GM21723 (cell line): Measurements from ENCODE around the gene TRIM43B.
"Not testable (repeated sequence)": the region's sequence is repeated elsewhere in the genome, so short reads cannot be mapped to it uniquely, and the experiment has no call there.

Source experiments
- ATAC-seq: cut with Tn5 transposase; IDR thresholded peaks from one replicate; pipeline ENCODE4 v1.9.1; 2021; ENCODE audit warnings: mild to moderate bottlenecking, moderate library complexity; ENCODE audit not compliant: unreplicated experiment

The TRIM43B gene

GRCh38 chr2:95484654-95485053 is at the start of gene TRIM43B:
TRIM43B (minus strand) TSS chr2:95484754; CDS start chr2:95482714, 2,040 bp downstream.
- ATAC-seq: not testable (repeated sequence)

DNA sequence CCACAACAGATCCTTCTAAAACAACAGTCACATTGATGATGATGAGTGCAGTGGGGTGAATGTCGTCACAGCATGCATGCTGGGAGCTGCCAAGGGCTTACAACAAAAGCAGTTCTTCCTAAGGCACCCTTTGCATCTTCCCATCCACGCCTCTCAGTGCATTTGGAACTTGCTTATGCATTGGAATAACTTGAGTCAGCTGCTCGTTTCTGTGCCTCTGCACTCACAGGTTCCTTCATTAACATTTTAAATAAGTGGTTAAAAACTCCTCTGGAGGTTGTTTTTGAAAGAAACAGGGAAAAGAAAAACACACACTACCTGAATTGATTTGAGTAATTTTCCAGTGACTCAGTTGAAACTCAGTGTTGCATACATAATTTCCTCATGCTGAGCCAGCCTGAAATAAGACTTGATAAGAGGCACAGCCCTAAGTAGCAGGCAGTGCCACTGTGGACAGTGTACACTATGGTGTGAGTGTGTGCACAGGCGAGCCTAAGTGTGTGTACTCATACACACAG is 46.8 kb upstream of the TRIM43B start:
- no peak for ATAC-seq

DNA sequence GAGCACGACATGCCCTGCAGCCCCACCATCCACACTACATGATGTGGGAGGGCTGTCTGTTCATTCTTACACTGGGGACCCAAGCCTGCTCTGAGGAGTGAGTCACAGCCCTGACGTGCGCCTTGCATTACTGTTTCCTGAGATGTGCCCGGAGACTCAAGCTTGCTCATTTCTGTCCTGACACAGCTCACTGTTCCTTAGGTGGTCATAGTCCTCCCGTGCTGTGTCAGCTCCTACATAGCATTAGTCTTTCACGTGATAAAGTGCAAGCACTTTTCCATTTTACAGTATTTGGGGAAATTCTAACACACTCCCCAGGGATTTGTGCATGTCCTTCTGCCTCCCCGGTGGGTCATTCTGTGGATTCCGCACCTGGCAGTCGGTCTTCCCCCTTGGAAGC is 46.2 kb upstream of the TRIM43B start:
- ATAC-seq: peak; percentile 70

DNA sequence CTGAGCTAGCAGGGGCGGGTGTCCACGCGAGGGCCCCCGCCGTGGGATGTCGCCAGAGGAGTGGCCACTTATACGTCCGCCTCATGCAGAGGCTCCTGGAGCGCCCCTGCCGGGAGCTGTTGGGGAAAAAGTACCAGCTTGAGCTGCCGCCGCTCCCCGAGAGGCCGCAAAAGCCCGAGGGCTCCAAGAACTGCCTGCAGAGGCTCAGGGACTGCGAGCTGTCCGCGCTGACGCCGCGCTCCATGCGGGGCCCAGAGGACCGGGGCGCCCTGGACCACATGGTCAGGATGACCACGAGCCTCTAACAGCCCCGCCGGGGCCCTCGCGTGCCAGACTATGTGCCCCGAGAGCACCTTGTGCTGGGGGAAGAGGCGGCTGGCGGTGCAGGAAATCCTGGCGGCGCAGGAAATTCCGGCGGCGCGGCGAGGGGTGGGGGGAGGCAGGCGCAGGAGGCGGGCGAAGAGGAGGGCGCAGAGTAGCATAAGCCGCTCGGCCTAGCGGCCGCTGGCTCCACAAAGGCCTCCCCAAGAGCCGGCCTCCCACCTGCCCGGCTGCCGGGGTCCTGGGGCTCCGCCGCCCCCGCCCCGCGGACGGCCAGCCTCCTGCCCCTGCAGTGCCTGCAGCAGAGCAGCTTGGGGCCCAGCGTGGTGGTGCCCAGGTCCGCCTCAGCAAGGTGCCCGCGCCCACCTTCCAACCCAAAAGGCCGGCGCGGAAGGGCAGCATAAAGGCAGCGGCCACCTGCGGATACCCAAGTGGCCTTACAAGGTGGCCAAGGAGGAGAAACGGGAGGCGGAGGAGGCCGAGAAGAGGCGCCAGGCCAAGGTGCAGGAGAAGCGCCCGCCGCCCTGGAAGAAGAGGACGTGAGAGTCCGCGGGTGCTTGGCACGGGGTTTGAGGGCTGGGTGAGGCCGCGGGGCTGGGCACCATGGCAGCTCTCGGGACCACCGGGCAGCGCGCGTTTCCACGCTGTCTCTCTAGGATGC is 42.1 kb upstream of the TRIM43B start:
- peak; percentile 68 for ATAC-seq

- ATAC-seq: no peak
Measured at GRCh38 chr2:95525294-95526035, 40.9 kb upstream of the TRIM43B start.

DNA sequence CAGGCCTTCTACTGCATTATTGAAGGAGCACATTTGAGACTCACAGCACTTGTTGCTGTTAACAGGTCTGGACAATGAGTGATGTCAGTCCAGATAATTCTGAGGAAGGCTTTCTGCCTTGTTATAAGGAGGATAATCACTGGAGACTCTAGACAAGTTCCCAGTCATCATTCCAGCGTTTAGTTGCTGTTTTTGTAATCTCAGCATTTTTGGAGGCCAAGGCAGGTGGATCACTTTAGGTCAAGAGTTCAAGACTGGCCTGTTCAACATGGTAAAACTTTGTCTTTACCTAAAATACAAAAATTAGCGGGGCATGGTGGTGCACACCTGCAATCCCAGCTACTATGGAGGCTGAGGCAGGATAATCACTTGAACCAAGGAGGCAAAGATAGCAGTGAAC is 39.6 kb upstream of the TRIM43B start:
- no peak for ATAC-seq

DNA sequence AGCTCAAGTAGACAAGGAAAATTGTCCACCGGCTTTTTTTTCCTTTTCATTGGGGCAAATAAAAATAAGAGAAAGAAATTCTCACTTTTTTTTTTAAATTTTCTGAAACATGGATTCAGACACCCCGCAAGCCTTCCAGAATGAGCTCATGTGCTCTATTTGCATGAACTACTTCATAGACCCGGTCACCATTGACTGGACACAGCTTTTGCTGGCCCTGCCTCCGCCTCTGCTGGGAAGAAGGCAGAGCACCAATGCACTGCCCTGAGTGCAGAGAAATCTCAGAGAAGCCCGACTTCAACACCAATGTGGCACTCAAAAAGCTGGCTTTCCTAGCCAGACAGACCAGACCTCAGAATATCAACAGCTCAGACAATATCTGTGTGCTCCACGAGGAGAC is 30.2 kb upstream of the TRIM43B start:
- no peak for ATAC-seq

GRCh38 chr2:95514226-95514625 is 29.7 kb upstream of the TRIM43B start:
- not testable (repeated sequence) for ATAC-seq

DNA sequence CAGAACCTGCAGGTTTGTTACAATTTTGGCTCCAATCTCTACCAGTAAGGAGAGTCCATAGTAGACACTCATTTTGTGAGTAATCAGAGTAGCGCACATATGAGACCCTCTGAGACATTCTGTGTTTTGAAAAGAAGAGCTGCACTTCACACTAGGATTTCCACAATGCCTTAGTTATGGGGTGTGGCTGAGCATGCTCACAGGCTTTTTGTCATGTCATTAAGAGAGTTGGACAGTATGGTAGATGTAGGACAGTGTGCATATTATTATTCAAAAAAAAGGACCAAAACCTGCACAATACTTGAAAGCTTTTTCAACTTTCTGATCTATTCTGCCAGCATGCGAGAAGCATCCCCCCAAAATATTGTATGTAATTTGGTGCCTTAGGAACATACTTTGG is 24.9 kb upstream of the TRIM43B start:
- ATAC-seq: no peak

DNA sequence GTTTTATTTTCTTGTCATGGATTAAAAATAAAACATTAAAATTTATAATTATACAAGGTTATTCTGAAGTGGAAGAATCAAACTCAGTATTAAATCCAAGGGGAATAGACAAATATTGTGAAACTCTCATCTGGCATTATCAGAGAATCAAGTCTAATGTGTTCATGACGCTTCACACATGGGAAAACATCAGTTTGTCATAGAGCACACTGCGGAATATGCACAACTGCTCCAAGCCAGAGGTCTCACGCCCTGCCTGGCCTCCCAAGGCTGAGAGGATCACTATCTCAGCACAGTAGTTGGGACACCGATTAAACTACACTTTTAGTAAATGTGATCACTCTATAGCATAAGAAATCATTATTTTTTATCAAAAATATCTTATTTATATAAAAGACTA is 20.7 kb upstream of the TRIM43B start:
- ATAC-seq: no peak

GRCh38 chr2:95500854-95501253 is 16.3 kb upstream of the TRIM43B start:
- ATAC-seq: no peak

DNA sequence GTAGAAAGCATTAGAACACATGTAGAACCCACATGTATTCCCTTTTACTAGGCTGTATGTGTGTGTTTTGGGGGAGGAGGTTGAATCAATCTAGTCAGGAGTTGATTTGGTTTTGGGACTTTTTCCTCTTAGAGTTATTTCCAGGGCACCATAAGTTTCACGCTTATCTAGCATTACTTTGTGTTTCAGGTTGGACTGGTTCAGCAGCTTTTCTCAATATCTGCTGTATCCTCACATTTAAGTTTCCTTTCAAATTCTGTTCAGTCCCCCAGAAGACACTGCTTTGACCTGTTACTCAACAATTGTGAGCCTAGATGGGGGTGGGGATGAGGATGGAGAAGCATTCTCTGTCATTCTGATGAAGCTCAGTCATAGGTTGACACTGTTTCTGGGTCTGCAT is 7.5 kb upstream of the TRIM43B start:
- ATAC-seq: not testable (repeated sequence)

GRCh38 chr2:95475025-95475424 is 9.5 kb downstream of the TRIM43B start:
- ATAC-seq: not testable (repeated sequence)

DNA sequence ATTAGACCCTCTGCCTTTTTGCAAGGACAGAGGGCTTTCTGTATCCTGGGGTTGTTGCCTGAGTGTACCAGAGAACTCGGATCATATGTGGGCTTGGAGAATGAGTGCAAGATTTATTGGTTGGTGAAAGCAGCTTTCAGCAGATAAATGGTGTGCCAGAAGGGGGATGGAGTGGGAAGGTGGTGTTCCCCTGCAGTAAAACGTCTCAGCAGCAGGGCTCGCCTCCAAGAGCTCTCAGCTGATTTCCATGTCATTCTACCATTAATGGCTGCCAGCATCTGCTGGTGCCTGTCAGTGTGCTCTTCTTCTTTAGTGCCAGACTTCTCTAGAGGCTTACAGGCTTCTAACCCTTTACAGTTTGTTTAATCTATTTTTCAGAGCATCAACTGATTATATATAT is 16.6 kb downstream of the TRIM43B start:
- not testable (repeated sequence) for ATAC-seq

DNA sequence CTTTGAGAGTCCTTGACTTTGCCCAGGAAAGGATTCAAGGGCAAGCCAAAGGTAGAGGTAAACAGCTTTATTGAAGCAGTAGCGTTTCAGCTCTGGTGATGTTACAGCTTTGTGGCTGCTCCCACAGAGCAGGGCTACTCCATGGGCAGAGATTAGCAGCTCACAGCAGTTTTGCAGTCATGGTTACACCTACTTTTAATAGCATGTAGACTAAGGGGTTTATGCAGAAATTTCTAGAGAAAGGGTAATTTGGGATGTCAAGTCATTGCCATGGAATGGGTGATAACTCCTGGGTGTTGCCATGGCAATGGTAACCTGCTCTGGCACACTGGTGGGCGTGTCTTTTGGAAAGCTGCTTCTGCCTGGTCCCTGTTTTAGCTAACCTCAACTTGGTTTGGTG is 18.0 kb downstream of the TRIM43B start:
- not testable (repeated sequence) for ATAC-seq

DNA sequence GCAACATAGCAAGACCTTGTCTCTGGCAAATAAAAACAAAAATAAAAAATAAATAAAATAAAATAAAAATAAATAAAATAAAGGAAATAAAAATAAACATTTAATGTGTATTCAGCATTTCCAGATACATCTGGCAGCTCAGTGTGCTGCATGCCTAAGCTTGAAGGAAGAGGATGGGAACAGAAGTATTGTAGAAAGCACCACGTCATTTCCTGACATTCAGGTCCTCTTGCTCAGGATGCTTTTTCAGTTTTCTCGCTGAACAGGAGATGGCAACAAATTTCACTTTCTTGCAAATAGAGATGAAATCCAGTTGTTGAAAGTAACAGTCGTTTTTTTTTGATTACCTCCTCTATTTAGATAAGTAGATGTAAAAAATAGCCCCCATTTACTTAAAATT is 21.3 kb downstream of the TRIM43B start:
- ATAC-seq: not testable (repeated sequence)

DNA sequence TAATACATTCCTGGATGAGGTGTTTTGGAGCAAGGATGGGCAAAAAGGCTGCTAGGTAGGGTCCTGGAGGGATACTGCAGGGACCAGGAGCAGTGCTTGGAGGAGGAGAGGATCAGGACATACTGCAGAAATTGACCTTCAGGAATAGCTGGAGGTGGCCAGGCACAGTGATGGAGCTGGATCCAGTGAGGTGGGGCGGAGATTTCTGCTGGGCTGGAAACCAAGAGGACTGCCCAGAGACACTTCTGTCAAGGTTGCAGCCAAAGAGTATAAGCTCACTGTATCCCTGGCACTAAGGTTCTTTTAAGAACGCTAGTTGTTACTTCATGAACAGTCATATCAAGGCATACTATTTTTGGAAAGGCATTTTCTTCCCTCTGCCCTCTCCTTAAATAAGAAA is 39.2 kb downstream of the TRIM43B start:
- ATAC-seq: not testable (repeated sequence)

DNA sequence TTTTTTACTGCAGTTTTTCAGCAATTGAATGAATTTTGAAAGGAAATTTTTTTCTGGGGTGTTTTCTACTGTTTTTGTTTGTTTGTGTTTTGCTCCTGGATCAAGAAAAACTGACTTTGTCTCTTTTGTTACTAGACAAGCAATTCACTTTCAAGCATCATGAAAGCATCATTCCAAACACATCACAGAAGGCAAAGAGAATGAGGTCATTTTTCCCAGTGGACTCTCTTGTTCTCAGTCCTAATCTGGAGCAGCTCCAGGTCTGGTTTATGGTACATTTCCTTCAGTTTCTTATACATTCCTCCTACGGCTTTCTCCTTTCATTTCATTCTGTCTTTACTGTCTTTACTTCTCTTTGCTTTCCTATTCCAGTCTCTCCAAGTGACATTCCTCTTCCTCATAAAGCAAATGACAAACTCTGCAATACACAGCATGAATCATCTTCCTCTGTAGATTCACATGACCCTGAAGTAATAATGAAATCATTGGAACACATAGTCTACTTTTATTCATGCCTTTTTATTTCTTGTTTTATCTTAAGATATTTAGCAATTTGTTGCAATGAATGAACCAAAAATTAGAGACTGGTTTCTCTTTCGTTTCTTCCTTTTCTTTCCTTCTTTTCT is 42.0 kb downstream of the TRIM43B start:
- not testable (repeated sequence) for ATAC-seq

DNA sequence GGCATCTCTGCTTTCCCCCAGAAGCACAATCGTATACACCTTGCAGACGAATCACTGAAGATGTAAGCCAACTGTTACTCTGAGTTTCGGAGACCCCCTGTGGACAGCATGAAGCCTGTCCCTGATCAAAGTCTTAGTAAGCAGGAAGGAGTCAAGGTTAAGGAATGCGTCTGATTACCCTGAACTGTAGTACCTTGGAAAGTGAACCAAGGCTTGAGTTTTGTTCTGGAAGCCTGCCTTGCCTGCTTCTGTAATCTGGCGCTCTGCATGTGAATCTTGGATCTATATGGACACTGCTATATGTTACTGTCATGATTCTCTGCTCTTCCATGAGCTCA is 48.7 kb downstream of the TRIM43B start:
- not testable (repeated sequence) for ATAC-seq

- ATAC-seq: not testable (repeated sequence)
Measured at GRCh38 chr2:95435162-95435871, 49.2 kb downstream of the TRIM43B start.
